NCI-H748 (cell line): Measurements from ENCODE around the gene ITGA3.
"Not testable (repeated sequence)": the region's sequence is repeated elsewhere in the genome, so short reads cannot be mapped to it uniquely, and the experiment has no call there.

Experiments
- DNase-seq: peaks from one replicate; lab custom pipeline; 2025; ENCODE audit not compliant: unreplicated experiment; lab: John Stamatoyannopoulos, UW

Gene ITGA3

GRCh38 chr17:50034498-50035364, 21.2 kb upstream of the ITGA3 start:
- no peak for DNase-seq

- DNase-seq, result no peak
Observed at GRCh38 chr17:50035421-50035879, 20.5 kb upstream of the ITGA3 start.

GRCh38 chr17:50035945-50036344, 20.0 kb upstream of the ITGA3 start:
- no peak for DNase-seq

- DNase-seq, result no peak
Observed at GRCh38 chr17:50036455-50037261, 19.3 kb upstream of the ITGA3 start.

- no peak for DNase-seq
Observed at GRCh38 chr17:50037321-50038107, 18.4 kb upstream of the ITGA3 start.

- no peak for DNase-seq
Observed at GRCh38 chr17:50039058-50039457, 16.9 kb upstream of the ITGA3 start.

GRCh38 chr17:50040496-50040895, 15.4 kb upstream of the ITGA3 start:
- DNase-seq, result not testable (repeated sequence)

- no peak for DNase-seq
Observed at GRCh38 chr17:50042211-50042610, 13.7 kb upstream of the ITGA3 start.

GRCh38 chr17:50043290-50044148, 12.4 kb upstream of the ITGA3 start:
- no peak for DNase-seq

- DNase-seq, result no peak
Observed at GRCh38 chr17:50044483-50044882, 11.4 kb upstream of the ITGA3 start.

GRCh38 chr17:50045154-50045553, 10.8 kb upstream of the ITGA3 start:
- DNase-seq, result no peak

- DNase-seq, result no peak
Observed at GRCh38 chr17:50046179-50046578, 9.7 kb upstream of the ITGA3 start.

GRCh38 chr17:50046667-50047066, 9.2 kb upstream of the ITGA3 start:
- no peak for DNase-seq

GRCh38 chr17:50047083-50047482, 8.8 kb upstream of the ITGA3 start:
- DNase-seq, result no peak

GRCh38 chr17:50047488-50048126, 8.3 kb upstream of the ITGA3 start:
- no peak for DNase-seq

- DNase-seq, result no peak
Observed at GRCh38 chr17:50048146-50048720, 7.7 kb upstream of the ITGA3 start.

- no peak for DNase-seq
Observed at GRCh38 chr17:50048988-50049387, 6.9 kb upstream of the ITGA3 start.

- no peak for DNase-seq
Observed at GRCh38 chr17:50049636-50050035, 6.3 kb upstream of the ITGA3 start.

GRCh38 chr17:50050431-50051032, 5.4 kb upstream of the ITGA3 start:
- DNase-seq, result no peak
